ENCODE data around the gene UPP1.

DNA sequence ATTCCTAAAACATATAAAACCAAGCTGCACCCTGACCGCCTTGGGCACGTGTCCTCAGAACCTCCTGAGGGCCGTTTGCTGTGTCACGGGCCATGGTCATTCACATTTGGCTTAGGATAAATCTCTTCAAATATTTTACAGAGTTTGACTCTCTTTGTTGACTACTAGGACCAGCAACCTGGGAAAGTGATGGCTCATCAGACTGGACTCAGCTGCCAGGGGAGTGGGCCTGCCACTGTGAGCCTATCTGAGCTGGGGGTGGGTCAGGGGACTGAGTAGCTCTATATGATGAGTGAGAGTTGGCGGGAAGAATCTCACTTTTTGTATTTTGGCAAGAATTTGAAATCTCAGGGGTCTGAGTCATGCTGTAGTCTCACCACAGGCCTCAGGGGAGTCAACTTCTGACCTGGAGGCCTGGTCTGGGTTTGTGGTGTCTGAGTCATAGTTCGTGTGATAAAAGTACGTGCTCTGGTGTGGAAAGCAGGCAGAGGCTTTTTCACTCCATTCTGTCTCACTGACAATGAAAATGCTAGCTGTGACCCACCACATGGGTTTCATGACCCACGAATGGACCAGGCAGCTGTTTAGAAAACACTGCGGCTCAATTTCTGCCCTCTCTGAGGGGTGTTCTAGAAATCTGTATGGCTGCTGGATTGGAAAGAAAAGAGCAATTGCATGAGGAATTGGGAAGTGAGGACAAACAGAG, 4.2 kb upstream of the UPP1 start:
- TF ChIP-seq EZH2 (IDR thresholded peaks at IDR 0.05; ENCODE audit: low read depth) = no peak
- TF ChIP-seq, protein P1, sequence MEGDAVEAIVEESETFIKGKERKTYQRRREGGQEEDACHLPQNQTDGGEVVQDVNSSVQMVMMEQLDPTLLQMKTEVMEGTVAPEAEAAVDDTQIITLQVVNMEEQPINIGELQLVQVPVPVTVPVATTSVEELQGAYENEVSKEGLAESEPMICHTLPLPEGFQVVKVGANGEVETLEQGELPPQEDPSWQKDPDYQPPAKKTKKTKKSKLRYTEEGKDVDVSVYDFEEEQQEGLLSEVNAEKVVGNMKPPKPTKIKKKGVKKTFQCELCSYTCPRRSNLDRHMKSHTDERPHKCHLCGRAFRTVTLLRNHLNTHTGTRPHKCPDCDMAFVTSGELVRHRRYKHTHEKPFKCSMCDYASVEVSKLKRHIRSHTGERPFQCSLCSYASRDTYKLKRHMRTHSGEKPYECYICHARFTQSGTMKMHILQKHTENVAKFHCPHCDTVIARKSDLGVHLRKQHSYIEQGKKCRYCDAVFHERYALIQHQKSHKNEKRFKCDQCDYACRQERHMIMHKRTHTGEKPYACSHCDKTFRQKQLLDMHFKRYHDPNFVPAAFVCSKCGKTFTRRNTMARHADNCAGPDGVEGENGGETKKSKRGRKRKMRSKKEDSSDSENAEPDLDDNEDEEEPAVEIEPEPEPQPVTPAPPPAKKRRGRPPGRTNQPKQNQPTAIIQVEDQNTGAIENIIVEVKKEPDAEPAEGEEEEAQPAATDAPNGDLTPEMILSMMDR (conservative IDR thresholded peaks at IDR 0.05) = no peak
